RWPE2 (cell line): ENCODE results near the gene KCTD10.

Source experiments
- ATAC-seq: fragments of 200-7000 bp; cut with Tn5 transposase; 3 replicates; pipeline ENCODE4 v1.9.1; 2021; ENCODE audit warnings: low read depth
- DNase-seq: peaks from one replicate; pipeline ENCODE4 v3.0.0-alpha.2; 2020; ENCODE audit warnings: low spot score
- H3K27ac ChIP-seq: fragments of 450-650 bp; 2 replicates; pipeline ENCODE4 v1.5.1; 2017; ENCODE audit warnings: mild to moderate bottlenecking; ENCODE audit not compliant: poor library complexity, severe bottlenecking
- H3K27me3 ChIP-seq: fragments of 250-450 bp; sonication (Bioruptor Pico); 2 replicates; pipeline ENCODE4 v1.5.1; 2021; ENCODE audit warnings: mild to moderate bottlenecking, moderate library complexity; ENCODE audit not compliant: insufficient read depth, poor library complexity, severe bottlenecking
- H3K36me3 ChIP-seq: fragments of 250-450 bp; sonication (Bioruptor Pico); 2 replicates; pipeline ENCODE4 v1.5.1; 2020; ENCODE audit warnings: low read depth, mild to moderate bottlenecking, moderate library complexity
- H3K4me1 ChIP-seq: fragments of 250-450 bp; sonication (Bioruptor Pico); 2 replicates; pipeline ENCODE4 v1.5.1; 2021; ENCODE audit warnings: mild to moderate bottlenecking, moderate library complexity; ENCODE audit not compliant: insufficient read depth, poor library complexity, severe bottlenecking
- H3K4me3 ChIP-seq: fragments of 250-450 bp; sonication (Bioruptor Pico); 2 replicates; pipeline ENCODE4 v1.5.1; 2021; ENCODE audit warnings: mild to moderate bottlenecking, moderate library complexity; ENCODE audit not compliant: severe bottlenecking
- H3K9me3 ChIP-seq: fragments of 250-450 bp; sonication (Bioruptor Pico); 2 replicates; pipeline ENCODE4 v1.5.1; 2021; ENCODE audit warnings: mild to moderate bottlenecking, moderate library complexity; ENCODE audit not compliant: severe bottlenecking
- CTCF ChIP-seq: fragments of 450-650 bp; IDR thresholded peaks from one replicate; pipeline ENCODE4 v1.5.1; 2017; ENCODE audit warnings: mild to moderate bottlenecking, moderate library complexity; ENCODE audit not compliant: poor library complexity, severe bottlenecking

Gene KCTD10

DNA sequence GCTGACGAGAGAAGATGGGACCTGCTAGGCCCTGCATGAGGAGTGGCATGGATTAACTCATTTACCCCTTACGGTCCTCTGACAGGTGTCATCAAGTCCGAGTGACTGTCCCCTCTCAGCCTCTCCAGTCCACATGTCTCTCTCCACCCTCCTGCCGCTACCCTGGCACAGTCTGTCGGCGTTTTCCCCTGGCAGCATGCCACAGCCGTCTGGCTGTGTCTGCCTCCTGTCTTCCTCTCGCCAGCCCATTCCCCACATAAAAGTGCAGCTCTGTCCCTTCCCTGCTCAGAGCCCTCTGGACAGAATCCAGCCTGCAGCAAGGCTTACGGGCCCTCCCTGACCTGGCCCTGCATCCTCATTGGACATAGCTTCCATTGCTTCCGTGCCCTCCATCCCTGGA lies 46.0 kb upstream of the KCTD10 start:
- H3K27ac ChIP-seq = no peak overlapping the region
- no peak for TF ChIP-seq CTCF
- DNase-seq = no peak
- no peaks in the 10 kb centered on the region for H3K9me3 ChIP-seq
- ATAC-seq = no peak
- peaks cover 30% of the 10 kb centered on the region for H3K36me3 ChIP-seq
- H3K4me3 ChIP-seq = no peak overlapping the region
- H3K4me1 ChIP-seq = no peaks in the 10 kb centered on the region
- H3K27me3 ChIP-seq = no peaks in the 10 kb centered on the region

GRCh38 chr12:109521831-109522230 lies 44.7 kb upstream of the KCTD10 start:
- ATAC-seq = no peak
- DNase-seq = no peak
- TF ChIP-seq CTCF = no peak
- Histone ChIP-seq H3K27ac (no peak overlapping the region), H3K4me1 (no peaks in the 10 kb centered on the region), H3K4me3 (no peak overlapping the region), H3K27me3 (no peaks in the 10 kb centered on the region), H3K9me3 (no peaks in the 10 kb centered on the region), H3K36me3 (peaks cover 41% of the 10 kb centered on the region)

- TF ChIP-seq CTCF = no peak
- H3K36me3 ChIP-seq = peaks cover 39% of the 10 kb centered on the region
- H3K9me3 ChIP-seq = no peaks in the 10 kb centered on the region
- no peak for ATAC-seq
- H3K27ac ChIP-seq = no peak overlapping the region
- no peak overlapping the region for H3K4me3 ChIP-seq
- H3K27me3 ChIP-seq = no peaks in the 10 kb centered on the region
- no peaks in the 10 kb centered on the region for H3K4me1 ChIP-seq
- no peak for DNase-seq
These were observed 42.7 kb upstream of the KCTD10 start for GRCh38 chr12:109519787-109520186.

DNA sequence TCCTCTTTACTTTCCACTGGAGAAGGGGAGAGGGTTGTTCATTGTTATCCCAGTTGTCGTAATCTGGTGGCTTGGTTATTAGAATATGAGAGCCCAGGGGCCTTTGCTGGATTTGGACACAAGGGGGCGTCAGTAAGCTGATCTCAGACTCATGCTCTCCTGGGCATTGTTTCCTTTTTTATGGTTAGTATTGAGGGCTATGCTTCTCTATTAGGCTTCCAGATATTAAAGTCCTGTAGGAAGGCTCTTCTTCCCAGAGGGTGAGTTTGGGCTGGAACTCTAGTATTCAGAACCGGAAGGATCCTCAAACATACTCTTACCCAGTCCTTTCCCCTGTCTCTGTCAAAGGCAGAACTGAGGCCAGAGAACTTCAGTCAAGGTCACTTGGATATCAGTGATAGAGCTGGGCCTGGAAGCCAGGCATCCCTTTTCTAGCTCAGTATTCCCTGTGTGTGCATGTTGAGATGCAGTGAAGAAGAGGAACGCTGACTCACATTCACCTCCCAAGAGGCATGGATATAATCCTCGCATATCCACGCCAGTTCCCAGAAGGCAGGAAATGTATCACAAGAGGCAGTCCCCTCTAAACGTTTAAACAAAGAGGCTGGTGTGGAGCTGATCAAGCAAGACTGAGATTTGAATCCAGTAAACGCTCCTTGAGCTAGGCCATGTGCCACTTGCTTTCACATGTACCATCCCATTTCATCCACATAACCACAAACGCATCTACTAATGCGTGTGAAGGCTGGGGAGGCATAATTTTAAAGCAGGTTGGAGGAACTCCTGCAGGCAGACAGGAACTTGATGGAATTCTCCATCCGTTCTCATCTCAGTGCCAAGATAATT lies 41.9 kb upstream of the KCTD10 start:
- H3K9me3 ChIP-seq = no peaks in the 10 kb centered on the region
- TF ChIP-seq CTCF = peak; percentile 80
- no peaks in the 10 kb centered on the region for H3K4me1 ChIP-seq
- DNase-seq (no peak), ATAC-seq (peak; percentile 48; the same call in 1 of the 3 replicates)
- peaks cover 39% of the 10 kb centered on the region for H3K36me3 ChIP-seq
- no peaks in the 10 kb centered on the region for H3K27me3 ChIP-seq
- H3K27ac ChIP-seq = no peak overlapping the region
- no peak overlapping the region for H3K4me3 ChIP-seq

GRCh38 chr12:109517619-109518018 lies 40.5 kb upstream of the KCTD10 start:
- DNase-seq (no peak), ATAC-seq (no peak)
- Histone ChIP-seq H3K36me3 (peaks cover 39% of the 10 kb centered on the region), H3K9me3 (no peaks in the 10 kb centered on the region), H3K27ac (no peak overlapping the region), H3K27me3 (no peaks in the 10 kb centered on the region), H3K4me1 (no peaks in the 10 kb centered on the region), H3K4me3 (no peak overlapping the region)
- TF ChIP-seq CTCF = no peak
